Activated CD8-positive, alpha-beta memory T cell treated with anti-CD3 and anti-CD28 coated beads for 24 hours (primary cell): ENCODE data around the gene MRPL52.

ENCODE experiments used
- DNase-seq: peaks from one replicate; pipeline ENCODE4 v3.0.0-alpha.2; 2020

Gene MRPL52

DNA sequence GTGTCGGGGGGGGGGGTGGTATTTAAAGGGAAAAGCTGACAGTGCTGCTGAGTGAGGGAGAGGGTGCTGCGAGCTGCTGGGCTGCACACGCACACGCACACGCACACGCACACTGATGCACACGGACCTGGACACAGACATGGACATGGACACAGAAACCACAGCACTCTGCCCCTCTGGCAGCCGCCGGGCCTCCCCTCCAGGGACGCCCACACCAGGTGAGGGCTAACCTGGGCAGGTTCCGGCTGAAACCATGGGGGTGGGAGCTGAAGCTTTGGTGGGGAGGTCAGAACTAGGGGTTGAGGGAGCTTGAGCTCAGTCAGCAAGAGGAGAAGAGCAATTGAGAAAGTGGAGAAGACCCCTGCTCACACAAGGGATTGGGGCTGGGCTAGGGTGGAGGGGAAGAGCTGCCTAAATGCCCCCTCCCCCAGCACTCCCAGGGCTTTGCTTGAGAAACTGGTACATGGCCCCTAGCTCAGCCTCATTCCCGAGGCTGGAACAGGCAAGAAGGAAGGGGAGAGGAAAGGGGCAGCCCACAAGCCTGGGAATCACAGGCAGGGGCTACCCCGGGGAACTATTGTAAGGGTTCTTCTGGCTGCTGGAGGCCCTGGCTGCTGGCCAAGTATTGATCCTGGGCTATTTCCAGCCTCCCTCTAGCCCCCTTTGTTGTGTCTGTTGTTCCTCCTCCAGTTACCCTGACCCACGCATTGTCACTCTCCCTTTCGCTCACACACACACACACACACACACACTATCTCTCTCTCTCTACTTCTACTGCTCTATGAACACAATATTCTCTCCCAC is 53.7 kb downstream of the MRPL52 start, which contains the start of gene REM2:
TSS of gene REM2 (plus strand) at position 50 of the 804 bp plus-strand sequence. CDS start at position 116, 66 bp downstream.
- DNase-seq, result no peak

- DNase-seq, result no peak
Observed at GRCh38 chr14:22884076-22884737, 54.5 kb downstream of the MRPL52 start.
